ENCODE results near the gene SLC20A1. TPM values are rescaled to one million over a fixed set of nuclear protein-coding genes. Genes with fewer than 3 reads are reported as not detected.
"Not testable (repeated sequence)": the region's sequence is repeated elsewhere in the genome, so short reads cannot be mapped to it uniquely, and the experiment has no call there.

The SLC20A1 gene
- total RNA-seq, 2 experiments from 2014 or later, result 165 to 167 TPM

- DNase-seq, result no peak
- no peaks in the 10 kb centered on the region for H3K9me3 Mint-ChIP-seq
- no peaks in the 10 kb centered on the region for H3K27me3 Mint-ChIP-seq
- H3K4me1 Mint-ChIP-seq, result peaks cover 60% of the 10 kb centered on the region
- CTCF ChIA-PET, result interaction anchor here (1.0 to 3.6 kb wide), 3 partner anchors 14 to 64 kb away, joined by 3 to 12 read pairs (median 4); no protein-coding TSS in a partner anchor
- peaks cover 85% of the 10 kb centered on the region for H3K36me3 Mint-ChIP-seq (ENCODE audit: low read depth)
- POLR2A ChIA-PET, result no interaction called here
- no peak overlapping the region for H3K27ac Mint-ChIP-seq
- no peak overlapping the region for H3K4me3 Mint-ChIP-seq
These were observed 16.0 kb downstream of the SLC20A1 start for GRCh38 chr2:112661656-112662305.

DNA sequence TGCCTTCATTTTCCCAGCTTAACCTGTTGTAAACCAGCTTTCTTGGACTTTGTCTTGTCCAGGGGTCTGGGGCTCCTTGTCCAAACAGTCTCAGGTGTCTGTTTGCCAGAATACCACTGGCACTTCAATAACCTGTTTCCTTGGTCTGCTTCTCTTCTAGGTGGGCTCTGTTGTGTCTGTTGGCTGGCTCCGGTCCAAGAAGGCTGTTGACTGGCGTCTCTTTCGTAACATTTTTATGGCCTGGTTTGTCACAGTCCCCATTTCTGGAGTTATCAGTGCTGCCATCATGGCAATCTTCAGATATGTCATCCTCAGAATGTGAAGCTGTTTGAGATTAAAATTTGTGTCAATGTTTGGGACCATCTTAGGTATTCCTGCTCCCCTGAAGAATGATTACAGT is 17.0 kb downstream of the SLC20A1 start:
- Mint-ChIP-seq H3K36me3 (ENCODE audit: low read depth) (peaks cover 78% of the 10 kb centered on the region), H3K4me1 (peaks cover 50% of the 10 kb centered on the region), H3K27ac (no peak overlapping the region), H3K4me3 (no peak overlapping the region), H3K9me3 (no peaks in the 10 kb centered on the region), H3K27me3 (no peaks in the 10 kb centered on the region)
- CTCF ChIA-PET, result interaction anchor here (0.6 to 1.4 kb wide), 3 partner anchors 12 to 63 kb away, joined by 3 to 4 read pairs (median 3); no protein-coding TSS in a partner anchor
- POLR2A ChIA-PET, result no interaction called here
- no peak for DNase-seq

GRCh38 chr2:112664689-112665088 is 18.9 kb downstream of the SLC20A1 start:
- CTCF ChIA-PET, result interaction anchor here (1.0 to 2.8 kb wide), 5 partner anchors 20 to 48 kb away, joined by 3 to 8 read pairs (median 4); no protein-coding TSS in a partner anchor
- Mint-ChIP-seq H3K4me3 (no peak overlapping the region), H3K9me3 (no peaks in the 10 kb centered on the region), H3K4me1 (peaks cover 31% of the 10 kb centered on the region), H3K27ac (peak overlapping the region; percentile 11), H3K27me3 (no peaks in the 10 kb centered on the region), H3K36me3 (ENCODE audit: low read depth) (peaks cover 58% of the 10 kb centered on the region)
- POLR2A ChIA-PET, result interaction anchor here (0.6 to 0.8 kb wide), 2 partner anchors 18 to 26 kb away, joined by 3 to 4 read pairs; no protein-coding TSS in a partner anchor
- DNase-seq, result no peak

DNA sequence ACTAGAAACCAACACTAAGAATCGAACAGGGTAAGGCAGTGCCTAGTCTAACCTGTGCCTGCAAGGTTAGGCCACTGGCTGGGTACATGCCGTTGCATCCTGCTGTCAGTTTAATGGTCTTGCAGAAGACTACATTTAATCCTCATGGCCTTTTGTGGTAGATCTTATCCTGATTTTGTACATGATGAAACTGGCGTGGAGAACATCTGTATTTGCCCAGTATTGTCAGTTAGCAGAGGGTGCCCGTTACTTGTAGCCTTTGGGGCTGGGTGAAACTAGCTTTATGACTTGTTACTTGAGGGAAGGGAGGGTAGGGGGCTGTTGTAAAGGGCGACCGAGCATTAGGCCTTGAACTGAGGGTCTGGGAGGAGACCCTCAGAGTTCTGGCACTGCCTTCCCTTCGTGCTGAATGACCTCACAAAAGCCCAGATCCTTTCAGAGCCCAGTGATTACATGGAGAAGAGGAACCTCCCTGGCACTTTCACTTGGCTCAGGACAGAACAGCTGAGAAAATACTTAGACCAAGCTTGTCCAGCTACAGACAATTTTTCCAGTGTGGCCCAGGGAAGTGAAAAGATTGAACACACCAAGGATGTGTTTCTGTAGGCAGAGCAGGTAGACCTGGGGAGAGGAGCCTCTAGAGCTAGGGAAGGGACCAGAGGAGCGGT is 19.5 kb downstream of the SLC20A1 start:
- Mint-ChIP-seq H3K27me3 (no peaks in the 10 kb centered on the region), H3K27ac (peak overlapping the region; percentile 55), H3K9me3 (no peaks in the 10 kb centered on the region), H3K4me1 (peaks cover 25% of the 10 kb centered on the region), H3K36me3 (ENCODE audit: low read depth) (peaks cover 53% of the 10 kb centered on the region), H3K4me3 (no peak overlapping the region)
- ChIA-PET POLR2A (interaction anchor here (0.8 kb wide), 1 partner anchor 19 kb away, joined by 3 read pairs; no protein-coding TSS in a partner anchor), CTCF (interaction anchor here (1.1 to 2.8 kb wide), 2 partner anchors 26 to 27 kb away, joined by 4 to 8 read pairs; no protein-coding TSS in a partner anchor)
- DNase-seq, result no peak

- CTCF ChIA-PET, result interaction anchor here (1.0 to 2.4 kb wide), 3 partner anchors 16 to 26 kb away, joined by 3 to 6 read pairs (median 4); no protein-coding TSS in a partner anchor
- no peaks in the 10 kb centered on the region for H3K9me3 Mint-ChIP-seq
- no peak overlapping the region for H3K27ac Mint-ChIP-seq
- H3K4me1 Mint-ChIP-seq, result peaks cover 16% of the 10 kb centered on the region
- H3K36me3 Mint-ChIP-seq (ENCODE audit: low read depth), result peaks cover 43% of the 10 kb centered on the region
- POLR2A ChIA-PET, result interaction anchor here (0.7 kb wide), 1 partner anchor 10 kb away, joined by 3 read pairs; no protein-coding TSS in a partner anchor
- no peak for DNase-seq
- H3K27me3 Mint-ChIP-seq, result no peaks in the 10 kb centered on the region
- H3K4me3 Mint-ChIP-seq, result no peak overlapping the region
These were observed 21.0 kb downstream of the SLC20A1 start for GRCh38 chr2:112666761-112667122.

GRCh38 chr2:112667540-112667939 is 21.8 kb downstream of the SLC20A1 start:
- H3K27ac Mint-ChIP-seq, H3K9me3 Mint-ChIP-seq, DNase-seq, H3K4me3 Mint-ChIP-seq, H3K27me3 Mint-ChIP-seq: not testable (repeated sequence)
- peaks cover 16% of the 10 kb centered on the region for H3K4me1 Mint-ChIP-seq
- CTCF ChIA-PET, result interaction anchor here (0.9 to 2.4 kb wide), 6 partner anchors 12 to 57 kb away, joined by 3 to 6 read pairs (median 4); no protein-coding TSS in a partner anchor
- H3K36me3 Mint-ChIP-seq (ENCODE audit: low read depth), result peaks cover 39% of the 10 kb centered on the region
- POLR2A ChIA-PET, result interaction anchor here (0.7 kb wide), 1 partner anchor 11 kb away, joined by 3 read pairs; no protein-coding TSS in a partner anchor

DNA sequence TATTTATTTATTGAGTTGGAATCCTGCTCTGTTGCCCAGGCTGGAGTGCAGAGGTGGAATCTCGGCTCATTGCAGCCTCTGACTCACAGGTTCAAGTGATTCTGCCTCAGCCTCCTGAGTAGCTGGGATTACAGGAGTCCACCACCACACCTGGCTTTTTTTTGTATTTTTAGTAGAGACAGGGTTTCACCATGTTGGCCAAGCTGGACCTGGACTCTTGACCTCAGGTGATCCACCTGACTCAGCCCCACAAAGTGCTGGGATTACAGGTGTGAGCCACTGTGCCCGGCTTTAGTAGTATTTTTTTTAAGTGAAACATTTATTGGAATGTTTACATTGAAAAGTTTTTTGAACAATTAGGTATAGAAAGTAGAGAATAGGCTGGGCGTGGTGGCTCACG is 23.9 kb downstream of the SLC20A1 start:
- no peak for DNase-seq
- H3K27ac Mint-ChIP-seq, result no peak overlapping the region
- ChIA-PET POLR2A (no interaction called here), CTCF (interaction anchor here (0.9 to 1.3 kb wide), 5 partner anchors 13 to 58 kb away, joined by 3 to 6 read pairs (median 3); no protein-coding TSS in a partner anchor)
- peaks cover 21% of the 10 kb centered on the region for H3K36me3 Mint-ChIP-seq (ENCODE audit: low read depth)
- no peaks in the 10 kb centered on the region for H3K9me3 Mint-ChIP-seq
- no peaks in the 10 kb centered on the region for H3K27me3 Mint-ChIP-seq
- H3K4me3 Mint-ChIP-seq, result no peak overlapping the region
- peaks cover 16% of the 10 kb centered on the region for H3K4me1 Mint-ChIP-seq

- CTCF ChIA-PET, result interaction anchor here (0.6 to 1.3 kb wide), 10 partner anchors 10 to 57 kb away, joined by 3 to 7 read pairs (median 3); partner anchors contain the start of gene SLC20A1
- DNase-seq, result no peak
- Mint-ChIP-seq H3K9me3 (no peaks in the 10 kb centered on the region), H3K4me1 (peaks cover 15% of the 10 kb centered on the region), H3K27ac (no peak overlapping the region), H3K36me3 (ENCODE audit: low read depth) (peaks cover 13% of the 10 kb centered on the region), H3K4me3 (no peak overlapping the region), H3K27me3 (no peaks in the 10 kb centered on the region)
- POLR2A ChIA-PET, result no interaction called here
These were observed 24.7 kb downstream of the SLC20A1 start for GRCh38 chr2:112670252-112671022.

DNA sequence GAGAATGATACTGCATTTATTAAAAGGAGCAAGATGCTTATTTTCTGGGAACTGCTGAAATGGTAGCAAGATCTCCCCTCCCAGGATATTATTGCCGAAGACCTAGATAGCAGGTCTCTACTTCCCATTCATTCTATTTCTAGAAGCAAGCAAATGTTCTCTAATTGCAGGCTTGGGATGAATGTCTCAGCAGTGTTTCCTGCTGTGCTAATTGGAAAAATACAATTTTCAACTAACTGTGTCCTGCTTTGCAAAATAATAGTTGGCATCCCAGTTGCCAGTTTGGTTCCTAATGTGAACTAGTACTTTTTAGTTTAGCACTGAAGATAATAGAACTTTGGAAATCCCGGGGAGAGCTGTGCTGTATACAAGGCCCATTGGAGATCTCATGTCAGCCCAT is 26.1 kb downstream of the SLC20A1 start:
- Mint-ChIP-seq H3K4me3 (no peak overlapping the region), H3K9me3 (no peaks in the 10 kb centered on the region), H3K36me3 (ENCODE audit: low read depth) (peaks cover 6% of the 10 kb centered on the region), H3K4me1 (peaks cover 11% of the 10 kb centered on the region), H3K27ac (no peak overlapping the region), H3K27me3 (no peaks in the 10 kb centered on the region)
- CTCF ChIA-PET, result interaction anchor here (0.8 to 1.2 kb wide), 3 partner anchors 12 to 53 kb away, joined by 3 to 4 read pairs (median 3); no protein-coding TSS in a partner anchor
- DNase-seq, result no peak
- POLR2A ChIA-PET, result no interaction called here

DNA sequence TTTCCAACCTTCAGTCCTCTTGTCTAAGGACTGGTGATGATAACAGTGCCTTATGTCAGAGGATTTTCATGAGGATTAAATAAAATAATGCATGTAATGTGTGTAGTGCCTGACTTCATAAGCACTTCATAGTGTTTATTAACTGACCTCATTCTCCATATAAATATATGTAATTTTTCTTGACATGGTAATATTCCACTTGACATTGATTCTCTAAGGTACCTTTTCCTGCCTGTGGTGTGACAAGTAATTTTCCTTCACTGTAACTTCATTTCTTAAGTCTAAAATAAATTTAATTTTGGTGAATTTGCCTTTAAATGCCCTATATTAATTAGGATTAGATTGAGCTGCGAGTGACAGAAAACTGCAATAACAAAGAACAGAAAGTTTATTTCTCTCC is 27.3 kb downstream of the SLC20A1 start:
- ChIA-PET CTCF (interaction anchor here (1.0 to 2.0 kb wide), 3 partner anchors 12 to 54 kb away, joined by 3 to 4 read pairs (median 4); no protein-coding TSS in a partner anchor), POLR2A (no interaction called here)
- H3K36me3 Mint-ChIP-seq (ENCODE audit: low read depth), result peaks cover 4% of the 10 kb centered on the region
- H3K4me3 Mint-ChIP-seq, result no peak overlapping the region
- no peak for DNase-seq
- H3K9me3 Mint-ChIP-seq, result no peaks in the 10 kb centered on the region
- H3K27ac Mint-ChIP-seq, result no peak overlapping the region
- peaks cover 11% of the 10 kb centered on the region for H3K4me1 Mint-ChIP-seq
- H3K27me3 Mint-ChIP-seq, result no peaks in the 10 kb centered on the region

- peaks cover 11% of the 10 kb centered on the region for H3K4me1 Mint-ChIP-seq
- no peak overlapping the region for H3K4me3 Mint-ChIP-seq
- no peak overlapping the region for H3K27ac Mint-ChIP-seq
- ChIA-PET POLR2A (interaction anchor here (0.6 kb wide), 1 partner anchor 402 kb away, joined by 3 read pairs; no protein-coding TSS in a partner anchor), CTCF (interaction anchor here (0.8 to 2.0 kb wide), 4 partner anchors 11 to 29 kb away, joined by 3 to 4 read pairs (median 4); no protein-coding TSS in a partner anchor)
- DNase-seq, result no peak
- H3K9me3 Mint-ChIP-seq, result no peaks in the 10 kb centered on the region
- no peaks in the 10 kb centered on the region for H3K27me3 Mint-ChIP-seq
- H3K36me3 Mint-ChIP-seq (ENCODE audit: low read depth), result peaks cover 4% of the 10 kb centered on the region
These were observed 28.5 kb downstream of the SLC20A1 start for GRCh38 chr2:112674229-112674628.

GRCh38 chr2:112679484-112679883 is 33.7 kb downstream of the SLC20A1 start:
- H3K9me3 Mint-ChIP-seq, result no peaks in the 10 kb centered on the region
- DNase-seq, result no peak
- peaks cover 17% of the 10 kb centered on the region for H3K4me1 Mint-ChIP-seq
- H3K27ac Mint-ChIP-seq, result no peak overlapping the region
- H3K27me3 Mint-ChIP-seq, result no peaks in the 10 kb centered on the region
- H3K4me3 Mint-ChIP-seq, result no peak overlapping the region
- ChIA-PET POLR2A (interaction anchor here (0.6 kb wide), 1 partner anchor 47 kb away, joined by 3 read pairs; no protein-coding TSS in a partner anchor), CTCF (interaction anchor here (1.0 to 1.7 kb wide), 3 partner anchors 12 to 32 kb away, joined by 3 to 4 read pairs (median 3); no protein-coding TSS in a partner anchor)
- H3K36me3 Mint-ChIP-seq (ENCODE audit: low read depth), result no peaks in the 10 kb centered on the region

Data from activated CD4-positive, alpha-beta T cell treated with anti-CD3 and anti-CD28 coated beads, Interleukin-2, amount 10 ng/mL, durations not matched to agents 7 days and 5 days (primary cell).